H1 (cell line): ENCODE data around the gene TECPR2. TPM values are rescaled to one million over a fixed set of nuclear protein-coding genes. Genes with fewer than 3 reads are reported as not detected.

ENCODE experiments used
- CHD7 ChIP-seq: fragments of 300-600 bp; sonication (generic); IDR thresholded peaks from 2 replicates; pipeline ENCODE4 v1.7.1; 2012; ENCODE audit warnings: low read length, moderate library complexity, mild to moderate bottlenecking, inconsistent platforms; ENCODE audit not compliant: insufficient replicate concordance
- CREB1 ChIP-seq: IDR thresholded peaks from 2 replicates; pipeline ENCODE4 v1.6.1; 2012; ENCODE audit warnings: inconsistent platforms
- HDAC2 ChIP-seq, 2 experiments: fragments of 300-600 bp in 1 of 2; sonication (generic) in 1 of 2; IDR thresholded peaks; 2 replicates each; pipeline ENCODE4 v1.6.1; 2011 to 2012; ENCODE audit warnings: low read depth in 2 of 2, low read length in 2 of 2, mild to moderate bottlenecking in 2 of 2, moderate library complexity in 2 of 2, borderline replicate concordance in 1 of 2, inconsistent platforms in 1 of 2
- KDM4A ChIP-seq: IDR thresholded peaks from one replicate; pipeline ENCODE4 v1.7.1; 2012; ENCODE audit warnings: low read depth, mild to moderate bottlenecking, moderate library complexity, low read length, inconsistent platforms; ENCODE audit not compliant: severe bottlenecking
- KDM5A ChIP-seq: fragments of 200-600 bp; IDR thresholded peaks from 2 replicates; pipeline ENCODE4 v1.7.1; 2012; ENCODE audit warnings: mild to moderate bottlenecking, low read length, inconsistent platforms, mixed read lengths
- polyA plus RNA-seq, 7 experiments: library from polyadenylated mRNA; depleted of rRNA in 3 of 7; stranded (reverse) in 5 of 7; unstranded in 2 of 7; fragments of >200 nt in 5 of 7; fragments of 200-250 nt in 2 of 7; gene quantifications; 1 replicate in 5 of 7; 2 replicates in 1 of 7; 4 replicates in 1 of 7; pipeline versions ENCODE4 v1.2.1 to v1.2.3, GENCODE V29; 2011 to 2013; ENCODE audit warnings: missing spikeins in 2 of 7, mixed read lengths in 2 of 7
- total RNA-seq: library from RNA; stranded (reverse); fragmentation: NEBNext Ultra II Directional; extraction: Animal tissue kit (Norgen Biotek cat#: 25700); gene quantifications from 2 replicates; pipeline ENCODE4 v1.2.1, GENCODE V29; 2021
- TF ChIP-seq, protein P1 (sequence below), 3 experiments: IDR thresholded peaks; 1 replicate in 2 of 3; 2 replicates in 1 of 3; pipeline versions ENCODE4 v1.5.1 to v1.6.1; 2011; ENCODE audit warnings: low read length in 3 of 3, mild to moderate bottlenecking in 3 of 3, inconsistent platforms in 2 of 3, low read depth in 1 of 3, moderate library complexity in 1 of 3; ENCODE audit not compliant: insufficient read depth in 1 of 3; ENCODE audit errors: control extremely low read depth in 1 of 3

TECPR2 gene
- total and polyA plus RNA-seq, 2 of the 8 experiments (the other 6 are each of a cell fraction or from before 2014, with no cell fraction given) = 6.8 to 19.4 TPM

DNA sequence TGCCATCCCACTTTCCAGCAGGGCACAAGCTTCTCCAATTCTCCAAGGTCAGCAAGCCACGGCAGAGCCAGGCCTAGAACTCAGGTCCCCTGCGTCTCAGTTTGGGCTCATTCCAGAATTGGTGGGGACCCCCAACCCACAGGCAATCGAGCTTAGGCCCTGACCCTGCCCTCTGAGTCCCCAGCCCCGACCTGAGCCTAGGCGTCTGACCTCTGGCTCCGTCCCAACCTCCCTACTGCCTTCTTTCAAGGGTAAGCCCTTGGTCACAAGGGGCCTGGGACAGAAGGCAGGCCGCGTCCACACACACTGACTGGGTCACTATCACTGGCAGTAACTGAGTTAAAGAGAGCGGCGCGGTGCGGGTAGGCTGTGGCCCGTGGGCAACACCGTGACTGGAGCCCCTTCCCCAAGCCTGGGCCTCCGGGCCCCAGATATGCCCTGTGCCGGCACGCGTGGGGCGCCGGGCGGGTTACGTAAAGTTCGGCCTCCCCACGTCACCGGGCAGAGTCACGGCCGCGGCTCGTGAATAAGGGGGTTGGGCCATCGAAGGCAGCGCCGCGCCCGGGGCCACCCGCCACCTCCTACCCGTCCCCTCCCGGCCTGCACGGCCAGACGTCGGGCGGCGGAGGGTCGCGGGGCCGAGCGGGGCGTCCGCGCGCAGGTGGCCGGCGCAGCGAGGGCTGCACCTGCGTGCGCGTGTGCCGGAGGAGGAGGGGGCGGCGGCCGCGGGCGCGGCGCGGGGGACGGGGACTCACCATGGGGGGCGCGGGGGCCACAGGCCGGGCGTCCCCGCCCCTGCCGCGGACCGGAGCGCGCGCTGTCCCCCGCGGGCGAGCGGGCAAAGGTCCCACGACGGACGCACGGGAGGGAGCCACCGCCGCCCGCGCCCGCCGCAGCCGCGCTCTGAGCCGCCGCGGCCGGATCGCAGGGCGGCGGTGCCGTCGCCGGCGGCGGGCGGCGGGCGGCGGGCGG lies 146.3 kb downstream of the TECPR2 start (continued):
- TF ChIP-seq CREB1 (peak; percentile 27; the same call in 1 of the 2 replicates), HDAC2 (IDR thresholded peaks at IDR 0.05; ENCODE audit: borderline replicate concordance in 1 of 2, low read depth in 2 of 2, low read length in 2 of 2) (no peak), KDM4A (peak; percentile 54), KDM5A (no peak), CHD7 (no peak)
- TF ChIP-seq, protein P1, sequence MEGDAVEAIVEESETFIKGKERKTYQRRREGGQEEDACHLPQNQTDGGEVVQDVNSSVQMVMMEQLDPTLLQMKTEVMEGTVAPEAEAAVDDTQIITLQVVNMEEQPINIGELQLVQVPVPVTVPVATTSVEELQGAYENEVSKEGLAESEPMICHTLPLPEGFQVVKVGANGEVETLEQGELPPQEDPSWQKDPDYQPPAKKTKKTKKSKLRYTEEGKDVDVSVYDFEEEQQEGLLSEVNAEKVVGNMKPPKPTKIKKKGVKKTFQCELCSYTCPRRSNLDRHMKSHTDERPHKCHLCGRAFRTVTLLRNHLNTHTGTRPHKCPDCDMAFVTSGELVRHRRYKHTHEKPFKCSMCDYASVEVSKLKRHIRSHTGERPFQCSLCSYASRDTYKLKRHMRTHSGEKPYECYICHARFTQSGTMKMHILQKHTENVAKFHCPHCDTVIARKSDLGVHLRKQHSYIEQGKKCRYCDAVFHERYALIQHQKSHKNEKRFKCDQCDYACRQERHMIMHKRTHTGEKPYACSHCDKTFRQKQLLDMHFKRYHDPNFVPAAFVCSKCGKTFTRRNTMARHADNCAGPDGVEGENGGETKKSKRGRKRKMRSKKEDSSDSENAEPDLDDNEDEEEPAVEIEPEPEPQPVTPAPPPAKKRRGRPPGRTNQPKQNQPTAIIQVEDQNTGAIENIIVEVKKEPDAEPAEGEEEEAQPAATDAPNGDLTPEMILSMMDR (IDR thresholded peaks at IDR 0.05; ENCODE audit: control extremely low read depth in 1 of 3, insufficient read depth in 1 of 3, low read depth in 1 of 3, low read length in 3 of 3) = no peak
